MM.1S (cell line): ENCODE measurements around the gene UBE2E1.

Experiments
- EZH2 ChIP-seq: fragments of 300-600 bp; sonication (generic); optimal IDR thresholded peaks from 2 replicates; pipeline ENCODE3; 2017; ENCODE audit warnings: low read depth, mild to moderate bottlenecking, antibody characterized with exemption, low read length, mixed read lengths
- TF ChIP-seq, protein P1 (sequence below): fragments of 300-600 bp; sonication (generic); IDR thresholded peaks from 2 replicates; pipeline ENCODE4 v1.5.1; 2016; ENCODE audit warnings: antibody characterized with exemption, low read length, mixed read lengths

DNA sequence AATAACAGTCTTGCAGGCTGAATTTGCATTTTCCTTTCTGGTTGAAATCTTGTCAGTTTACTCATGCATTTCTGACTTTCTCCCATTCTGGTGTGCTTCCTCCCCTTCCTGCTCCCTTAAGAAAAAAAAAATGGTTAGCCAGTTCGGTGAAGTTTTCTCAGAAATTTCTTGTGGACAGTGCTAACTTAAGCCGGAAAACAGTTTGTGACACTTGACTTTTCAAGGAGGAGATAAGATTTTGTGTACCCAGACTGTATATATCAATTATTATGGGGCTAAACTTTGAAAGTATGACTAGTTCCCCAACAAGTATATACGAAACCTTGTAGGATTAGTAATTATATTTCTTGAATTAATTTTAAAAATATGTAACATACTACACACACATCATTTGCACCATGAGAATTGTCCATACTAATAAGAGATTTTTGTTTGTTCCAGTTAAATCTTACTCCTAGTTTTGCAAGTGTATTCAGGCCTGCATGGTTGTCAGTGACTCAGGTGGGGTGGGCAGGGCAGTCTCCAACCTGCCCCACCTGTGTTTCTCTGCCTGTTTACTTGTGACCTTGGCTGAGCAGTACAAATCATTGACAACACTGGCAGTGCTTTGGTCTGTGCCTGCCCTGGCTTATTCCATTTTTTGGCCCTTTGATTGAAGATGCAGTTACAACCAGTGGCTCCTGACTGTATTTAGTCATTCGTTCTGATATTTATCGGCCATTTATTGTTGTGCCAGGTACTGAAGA, 19.1 kb downstream of the UBE2E1 start:
- TF ChIP-seq, protein P1, sequence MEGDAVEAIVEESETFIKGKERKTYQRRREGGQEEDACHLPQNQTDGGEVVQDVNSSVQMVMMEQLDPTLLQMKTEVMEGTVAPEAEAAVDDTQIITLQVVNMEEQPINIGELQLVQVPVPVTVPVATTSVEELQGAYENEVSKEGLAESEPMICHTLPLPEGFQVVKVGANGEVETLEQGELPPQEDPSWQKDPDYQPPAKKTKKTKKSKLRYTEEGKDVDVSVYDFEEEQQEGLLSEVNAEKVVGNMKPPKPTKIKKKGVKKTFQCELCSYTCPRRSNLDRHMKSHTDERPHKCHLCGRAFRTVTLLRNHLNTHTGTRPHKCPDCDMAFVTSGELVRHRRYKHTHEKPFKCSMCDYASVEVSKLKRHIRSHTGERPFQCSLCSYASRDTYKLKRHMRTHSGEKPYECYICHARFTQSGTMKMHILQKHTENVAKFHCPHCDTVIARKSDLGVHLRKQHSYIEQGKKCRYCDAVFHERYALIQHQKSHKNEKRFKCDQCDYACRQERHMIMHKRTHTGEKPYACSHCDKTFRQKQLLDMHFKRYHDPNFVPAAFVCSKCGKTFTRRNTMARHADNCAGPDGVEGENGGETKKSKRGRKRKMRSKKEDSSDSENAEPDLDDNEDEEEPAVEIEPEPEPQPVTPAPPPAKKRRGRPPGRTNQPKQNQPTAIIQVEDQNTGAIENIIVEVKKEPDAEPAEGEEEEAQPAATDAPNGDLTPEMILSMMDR, result no peak
- TF ChIP-seq EZH2, result no peak
